NCI-H69 (cell line): ENCODE data around the gene GOLGB1.
"Not testable (repeated sequence)": the region's sequence is repeated elsewhere in the genome, so short reads cannot be mapped to it uniquely, and the experiment has no call there.

Source experiments
- DNase-seq: peaks from one replicate; lab custom pipeline; 2025; lab: John Stamatoyannopoulos, UW

The GOLGB1 gene

DNA sequence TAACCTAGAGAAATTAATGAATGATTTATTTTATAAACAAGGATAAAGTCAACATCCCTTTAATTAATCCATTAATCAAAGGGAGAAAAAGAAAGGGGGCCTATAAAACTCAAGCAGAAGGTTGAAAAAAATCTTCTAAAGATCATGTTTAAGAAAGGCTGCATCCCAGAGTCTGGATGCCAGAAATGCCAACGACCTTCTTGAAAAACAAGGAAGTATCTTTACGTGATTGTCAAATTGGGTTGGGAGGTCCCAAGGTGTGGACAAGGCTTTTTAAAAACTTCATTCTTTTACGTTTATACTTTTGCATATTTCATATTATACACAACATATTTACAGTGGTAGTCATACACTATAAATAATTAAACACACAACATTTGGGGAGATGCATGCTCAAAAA lies 1.6 kb downstream of the GOLGB1 start:
- no peak for DNase-seq

DNA sequence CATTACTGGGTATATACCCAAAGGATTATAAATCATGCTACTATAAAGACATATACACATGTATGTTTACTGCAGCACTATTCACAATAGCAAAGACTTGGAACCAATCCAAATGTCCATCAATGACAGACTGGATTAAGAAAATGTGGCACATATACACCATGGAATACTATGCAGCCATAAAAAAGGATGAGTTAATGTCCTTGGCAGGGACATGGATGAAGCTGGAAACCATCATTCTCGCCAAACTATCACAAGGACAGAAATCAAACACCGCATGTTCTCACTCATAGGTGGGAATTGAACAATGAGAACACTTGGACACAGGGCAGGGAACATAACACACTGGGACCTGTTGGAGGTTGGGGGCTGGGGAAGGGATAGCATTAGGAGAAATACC lies 6.4 kb downstream of the GOLGB1 start:
- not testable (repeated sequence) for DNase-seq

DNA sequence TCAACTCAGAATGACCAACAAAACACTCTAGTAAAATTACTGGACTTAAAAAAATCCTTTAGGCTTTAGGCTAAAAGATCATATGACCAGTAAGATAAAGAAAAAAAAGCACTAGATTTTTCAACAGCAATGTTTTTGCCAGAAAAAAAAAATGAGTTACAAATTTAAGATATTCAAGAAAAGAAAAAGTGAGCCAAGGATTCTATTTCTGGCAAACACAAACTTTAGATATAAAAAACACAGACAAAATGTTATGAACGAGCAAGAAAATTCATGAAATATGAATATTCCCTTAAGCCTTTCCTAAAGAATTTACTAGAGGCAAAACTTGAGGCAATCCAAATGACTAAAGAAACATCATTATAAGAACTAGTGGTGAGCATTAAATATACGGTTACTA lies 8.6 kb downstream of the GOLGB1 start:
- DNase-seq = no peak

DNA sequence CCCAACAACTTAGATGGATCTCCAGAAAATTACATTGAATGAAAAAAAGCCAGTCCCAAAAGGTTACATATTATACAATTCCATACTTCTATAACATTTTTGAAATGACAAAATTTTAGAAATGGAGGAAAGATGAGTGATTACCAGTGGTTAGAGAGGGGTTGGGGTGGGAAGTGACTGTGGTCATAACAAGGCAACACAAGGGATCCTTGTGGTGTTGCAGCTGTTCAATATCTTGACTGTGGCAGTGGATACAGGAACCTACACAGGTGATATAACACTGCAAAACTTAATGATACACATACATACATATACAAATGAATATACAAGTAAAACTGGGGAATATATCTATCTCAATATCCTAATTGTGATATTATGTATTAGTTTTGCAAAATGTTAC lies 9.6 kb downstream of the GOLGB1 start:
- no peak for DNase-seq

DNA sequence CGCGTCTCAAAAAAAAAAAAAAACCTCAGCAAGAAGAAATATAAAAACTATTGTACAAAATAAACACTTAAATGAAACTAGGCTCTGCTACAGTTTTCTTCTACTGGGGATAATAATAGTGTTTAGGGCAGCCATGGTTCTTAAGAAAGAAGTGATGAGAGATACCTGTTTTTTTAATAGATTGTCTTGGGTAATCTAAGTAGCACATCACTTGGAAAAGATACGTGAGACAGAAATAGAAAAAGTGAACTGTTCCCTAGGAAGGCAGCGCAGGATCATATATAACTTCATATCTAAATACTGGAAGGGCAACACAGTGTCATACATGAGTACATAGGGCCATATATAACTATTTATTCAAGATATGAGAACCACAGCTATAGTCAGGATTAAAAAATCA lies 11.9 kb downstream of the GOLGB1 start:
- no peak for DNase-seq

DNA sequence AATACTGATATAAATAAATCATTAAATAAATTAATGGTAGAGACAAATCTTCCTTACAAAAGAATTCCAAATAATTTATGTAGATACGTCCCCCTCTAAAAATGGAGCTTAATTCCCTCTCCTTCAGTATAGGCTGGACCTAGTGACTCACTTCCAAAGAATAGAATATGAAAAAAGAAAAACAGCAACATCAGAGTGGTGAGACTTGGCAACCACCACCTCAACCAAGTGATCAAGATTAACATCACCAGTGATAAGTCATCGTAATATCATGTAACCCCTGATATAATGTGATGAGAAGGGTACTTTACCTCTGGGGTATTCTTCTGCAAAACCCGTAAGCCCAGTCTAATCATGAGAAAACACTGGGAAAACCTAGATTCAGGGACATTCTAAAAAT lies 13.4 kb downstream of the GOLGB1 start:
- no peak for DNase-seq

DNA sequence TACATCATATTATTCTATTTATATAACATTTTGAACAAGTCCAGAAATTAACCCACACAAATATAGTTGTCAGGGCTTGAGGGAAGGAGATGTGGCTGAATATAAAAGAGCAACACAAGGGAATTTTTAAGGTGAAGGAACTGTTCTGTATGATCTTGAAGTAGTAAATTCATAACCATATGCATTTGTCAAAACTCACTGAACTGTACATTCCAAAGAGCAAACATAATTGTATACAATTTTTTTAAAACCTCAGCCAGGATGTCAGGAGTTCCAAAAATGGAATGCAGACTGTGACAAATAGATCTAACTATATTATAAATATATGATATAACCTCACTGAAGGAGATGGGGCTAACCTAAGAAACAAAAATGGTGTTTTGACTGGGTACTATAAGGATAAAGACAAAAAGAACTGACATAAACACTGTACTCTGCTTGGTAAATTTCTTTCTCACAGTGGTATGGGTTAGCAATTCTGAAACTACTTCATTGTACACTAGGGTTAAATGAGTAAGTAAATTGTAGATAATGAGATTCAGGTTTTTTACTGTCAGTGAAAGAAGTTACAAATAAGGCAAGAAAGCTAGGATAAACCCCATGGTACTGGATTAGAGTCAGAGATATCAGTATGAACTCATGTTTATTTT lies 14.4 kb downstream of the GOLGB1 start:
- no peak for DNase-seq

DNA sequence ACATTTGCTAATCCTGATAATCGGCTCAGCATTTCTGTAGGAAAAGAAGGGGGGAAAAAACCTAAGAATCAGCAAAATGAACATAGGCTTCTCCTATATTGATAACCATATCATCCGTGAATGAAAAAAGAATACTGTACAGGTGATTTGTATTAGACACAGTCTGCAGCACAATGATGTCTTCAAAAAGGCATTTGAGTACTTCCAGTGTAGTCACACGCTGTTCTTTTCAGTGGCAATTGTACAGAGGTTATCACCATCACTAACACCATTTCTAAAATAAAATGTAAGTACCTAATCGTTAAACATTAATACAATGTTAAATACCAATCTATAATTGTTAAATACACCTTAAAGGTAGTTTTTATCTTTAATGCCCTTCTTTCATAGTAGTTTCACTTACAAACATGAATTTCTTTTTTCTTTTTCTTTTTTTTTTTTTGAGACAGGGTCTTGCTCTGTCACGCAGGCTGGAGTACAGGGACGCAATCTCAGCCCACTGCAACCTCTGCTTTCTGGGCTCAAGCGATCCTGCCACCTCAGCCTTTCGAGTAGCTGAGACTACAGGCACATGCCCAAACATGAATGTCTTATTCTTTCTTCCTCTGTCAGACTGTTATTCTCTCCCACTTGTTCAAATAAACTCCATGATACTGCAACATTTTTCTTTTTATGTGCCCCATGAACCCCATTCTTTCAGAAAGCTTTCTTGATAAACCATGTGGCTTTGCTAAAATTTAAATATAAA lies 18.4 kb downstream of the GOLGB1 start:
- DNase-seq = no peak

DNA sequence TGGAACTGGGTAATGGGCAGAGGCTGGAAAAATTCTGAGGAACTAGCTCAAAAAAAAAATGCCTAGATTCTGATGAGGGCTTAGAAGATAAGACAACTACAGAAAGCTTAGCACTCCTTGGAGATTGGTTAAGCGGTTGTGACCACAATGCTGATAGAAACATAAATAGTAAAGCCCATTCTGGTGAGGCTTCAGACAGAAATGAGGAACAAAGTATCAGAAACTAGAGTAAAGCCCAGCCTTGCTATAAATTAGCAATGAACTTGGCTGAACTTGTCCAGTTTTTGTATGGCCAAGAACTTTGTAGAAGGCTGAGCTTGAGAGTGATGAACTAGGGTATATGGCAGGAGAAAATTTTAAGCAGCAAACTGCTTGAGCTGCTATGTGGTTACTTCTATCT lies 25.4 kb downstream of the GOLGB1 start:
- no peak for DNase-seq

DNA sequence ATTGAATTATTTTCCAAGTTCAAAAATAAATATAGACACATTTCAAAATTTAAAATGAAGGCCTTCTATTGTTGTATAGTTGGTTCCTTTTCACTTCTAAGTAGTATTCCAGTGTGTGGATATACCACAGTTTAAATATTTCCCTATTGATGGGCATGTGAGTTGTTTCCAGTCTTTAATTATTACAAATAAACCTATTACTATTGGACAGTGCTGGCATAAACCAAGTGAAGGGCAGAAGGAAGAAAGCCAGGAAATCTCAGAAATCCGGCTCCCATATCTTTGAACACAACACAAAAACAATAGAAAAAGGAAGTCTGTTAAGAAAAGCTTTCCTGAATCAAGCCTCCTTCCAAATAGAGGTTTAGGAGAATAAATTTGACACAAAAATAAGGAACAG lies 26.1 kb downstream of the GOLGB1 start:
- DNase-seq = no peak

DNA sequence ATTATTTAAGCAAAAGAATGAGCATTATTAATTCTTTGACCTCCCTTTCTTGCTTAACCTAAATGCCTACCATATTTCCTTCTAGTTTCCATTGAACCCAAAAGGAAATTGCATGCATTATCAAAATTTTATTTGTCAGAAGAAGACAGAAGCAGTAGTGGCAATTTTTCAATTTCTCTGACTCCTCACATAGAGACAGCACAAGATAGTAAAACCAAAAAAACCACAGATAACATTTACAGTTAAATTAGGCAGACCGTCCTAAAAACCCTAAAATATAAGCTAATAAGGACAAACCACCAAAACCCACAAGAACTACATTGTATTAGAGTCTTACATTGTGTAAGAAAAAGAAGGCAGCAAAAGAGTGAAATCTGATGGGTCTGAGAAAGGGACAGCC lies 27.1 kb downstream of the GOLGB1 start:
- DNase-seq = no peak

DNA sequence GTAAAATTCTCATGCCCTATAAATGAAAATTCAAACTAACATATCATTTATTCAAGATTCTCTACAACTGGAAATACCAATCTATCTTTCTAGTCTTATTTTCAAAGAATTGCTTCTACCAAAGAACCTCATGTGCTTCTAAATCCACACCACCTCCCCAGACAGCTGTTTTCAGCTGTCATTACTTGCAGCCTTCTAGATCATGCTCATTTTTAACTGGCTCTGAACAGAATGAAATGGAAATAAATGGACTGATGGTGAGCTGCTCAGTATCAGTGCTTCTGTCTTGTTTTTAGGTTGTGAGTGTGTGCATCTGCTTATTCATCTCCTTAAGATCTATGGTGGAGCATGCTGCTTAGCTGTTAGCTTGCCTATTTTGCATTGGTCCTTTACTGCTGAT lies 29.4 kb downstream of the GOLGB1 start:
- DNase-seq = no peak

DNA sequence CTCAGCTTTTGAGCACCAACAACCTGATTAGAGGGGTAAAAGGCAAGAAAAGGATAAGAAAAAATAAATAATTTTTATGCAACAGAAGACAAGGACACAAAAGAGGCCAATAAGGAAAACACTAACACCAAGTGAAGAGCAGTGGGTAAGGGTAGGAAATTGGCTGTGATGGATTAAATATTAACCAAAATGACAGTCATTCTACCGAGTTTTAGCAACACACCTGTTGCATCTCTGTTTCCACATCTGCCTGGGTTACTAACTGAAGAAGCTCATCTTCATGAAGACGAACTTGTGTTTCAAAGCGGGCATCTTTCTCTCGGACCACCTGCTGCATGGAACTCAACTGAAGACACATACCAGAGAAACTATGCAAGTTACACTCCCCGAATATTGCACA lies 30.1 kb downstream of the GOLGB1 start:
- DNase-seq = no peak

DNA sequence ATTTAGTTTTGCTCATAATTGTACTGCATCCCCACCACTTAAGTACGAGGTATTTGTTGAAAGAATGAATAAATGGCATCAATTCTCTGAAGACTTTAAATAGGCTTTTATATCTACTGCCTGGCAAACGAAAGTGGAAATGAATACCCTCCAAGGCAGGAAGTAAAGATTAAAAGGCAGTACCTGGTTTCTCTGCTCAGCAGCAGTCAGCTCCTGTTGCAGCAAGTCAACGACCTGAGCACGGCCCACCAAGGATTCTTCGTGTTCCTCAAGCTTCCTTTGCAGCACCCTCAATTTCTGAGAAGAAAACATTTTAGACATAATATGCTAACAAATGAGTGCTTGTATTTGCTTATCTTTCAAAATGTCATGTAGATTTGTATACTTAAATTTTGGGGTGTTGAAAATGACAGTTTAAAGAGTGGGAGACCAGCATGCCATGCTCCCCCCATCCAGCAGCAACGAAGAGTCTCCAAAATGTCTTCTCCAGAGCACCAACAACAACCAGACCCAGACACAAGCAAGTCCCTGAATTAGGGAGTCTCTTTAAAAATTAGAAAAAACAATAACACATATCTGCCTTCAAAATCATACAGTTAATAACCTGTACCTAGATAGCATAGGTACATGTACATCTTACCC lies 31.2 kb downstream of the GOLGB1 start:
- DNase-seq = no peak

DNA sequence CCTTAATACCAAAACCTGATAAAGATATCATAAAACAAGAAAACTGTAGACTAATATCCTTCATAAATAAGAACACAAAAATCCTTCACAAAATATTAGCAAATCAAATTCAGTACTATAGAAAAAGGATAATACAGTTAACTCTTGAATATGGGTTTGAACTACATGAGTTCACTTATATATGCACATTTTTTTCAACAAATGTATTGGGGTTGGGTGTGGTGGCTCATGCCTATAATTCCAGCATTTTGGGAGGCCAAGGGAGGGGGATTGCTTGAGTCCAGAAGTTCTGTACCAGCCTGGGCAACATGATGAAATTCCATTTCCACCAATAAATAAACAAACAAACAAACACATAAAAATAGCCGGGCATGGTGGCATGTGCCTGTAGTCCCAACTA lies 39.2 kb downstream of the GOLGB1 start:
- no peak for DNase-seq

DNA sequence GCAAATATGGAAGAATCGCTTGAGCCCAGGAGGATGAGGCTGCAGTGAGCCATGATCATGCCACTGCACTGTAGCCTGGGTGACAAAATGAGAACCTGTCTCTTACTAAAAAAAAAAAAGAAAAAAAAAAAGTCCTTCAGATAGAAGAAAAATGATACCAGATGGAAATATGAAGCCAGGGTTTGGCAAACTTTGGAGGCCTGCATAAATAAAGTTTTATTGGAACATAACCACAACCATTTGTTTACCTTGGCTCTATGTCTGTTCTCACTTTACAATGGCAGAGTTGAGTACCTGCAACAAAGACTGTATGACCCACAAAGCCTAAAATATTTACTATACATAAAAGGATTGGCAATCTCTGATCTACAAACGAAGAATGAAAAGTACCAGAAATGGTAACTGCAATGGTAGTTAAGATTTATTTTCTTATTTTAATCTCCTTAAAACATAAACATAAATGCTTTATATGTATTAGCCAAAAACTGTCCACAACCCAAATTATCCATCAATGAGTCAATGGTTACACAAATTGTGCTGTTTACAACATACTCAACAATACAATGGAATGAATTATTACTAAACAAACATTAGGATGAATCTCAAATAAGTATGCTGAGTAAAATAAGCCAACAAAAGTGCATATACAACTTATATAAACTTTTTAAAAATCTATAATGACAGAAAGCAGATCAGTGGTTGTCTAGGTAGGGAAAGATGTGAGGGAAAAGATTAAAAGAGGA lies 41.8 kb downstream of the GOLGB1 start:
- no peak for DNase-seq

DNA sequence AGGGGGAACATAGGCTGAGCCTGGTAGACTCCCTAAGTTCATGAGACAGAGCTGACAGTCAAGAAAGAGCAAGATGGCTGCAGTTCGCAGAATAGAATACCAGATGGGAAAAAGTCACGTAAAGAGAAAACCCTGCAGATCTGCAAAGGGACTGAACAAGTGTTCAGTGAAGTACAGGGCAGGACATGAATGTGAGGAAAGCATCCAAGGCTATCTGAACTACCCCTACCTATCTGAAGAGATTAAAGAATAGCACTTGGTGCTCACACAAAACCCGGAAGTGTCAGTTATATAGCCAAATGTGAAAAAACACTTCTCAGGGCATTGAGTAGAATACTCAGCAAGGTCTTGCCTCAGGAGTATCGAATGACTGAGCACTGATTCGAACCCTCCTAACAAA lies 44.0 kb downstream of the GOLGB1 start:
- DNase-seq = no peak

DNA sequence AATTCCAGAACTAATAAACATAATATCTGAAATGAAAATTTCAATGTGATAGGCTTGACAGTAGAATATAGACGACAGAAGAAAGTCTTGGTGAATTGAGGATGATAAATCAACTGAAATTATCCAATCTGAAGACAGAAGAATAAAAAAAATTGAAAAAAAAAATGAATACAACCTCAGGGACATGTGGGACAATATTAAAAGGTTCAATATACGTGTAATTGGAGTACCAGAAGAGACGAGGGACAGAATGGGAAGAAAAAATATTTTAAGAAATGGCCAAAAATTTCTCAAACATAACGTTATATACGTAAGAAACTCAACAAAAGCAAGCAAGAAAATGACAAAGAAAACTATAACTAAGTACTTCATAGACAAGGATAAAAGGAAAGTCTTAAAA lies 45.6 kb downstream of the GOLGB1 start:
- DNase-seq = no peak

DNA sequence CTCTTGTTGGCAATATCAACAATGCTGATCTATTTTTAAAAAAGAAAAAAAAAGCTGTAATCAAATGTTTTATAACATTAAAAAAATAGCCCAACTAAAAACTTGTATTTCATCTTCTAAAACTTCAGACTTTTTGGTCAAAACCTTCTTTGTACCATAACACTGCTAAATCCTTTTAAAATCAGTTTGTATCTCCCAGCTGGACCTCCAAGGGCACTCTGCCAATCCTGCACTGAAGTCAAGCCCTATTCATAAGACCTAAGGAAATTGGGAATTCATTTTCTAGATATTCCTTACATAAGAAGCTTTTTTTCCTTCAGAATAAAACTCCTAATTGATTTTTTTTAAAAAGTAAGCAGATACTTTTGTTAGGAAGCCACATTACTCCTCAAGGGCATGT lies 50.6 kb downstream of the GOLGB1 start:
- no peak for DNase-seq

DNA sequence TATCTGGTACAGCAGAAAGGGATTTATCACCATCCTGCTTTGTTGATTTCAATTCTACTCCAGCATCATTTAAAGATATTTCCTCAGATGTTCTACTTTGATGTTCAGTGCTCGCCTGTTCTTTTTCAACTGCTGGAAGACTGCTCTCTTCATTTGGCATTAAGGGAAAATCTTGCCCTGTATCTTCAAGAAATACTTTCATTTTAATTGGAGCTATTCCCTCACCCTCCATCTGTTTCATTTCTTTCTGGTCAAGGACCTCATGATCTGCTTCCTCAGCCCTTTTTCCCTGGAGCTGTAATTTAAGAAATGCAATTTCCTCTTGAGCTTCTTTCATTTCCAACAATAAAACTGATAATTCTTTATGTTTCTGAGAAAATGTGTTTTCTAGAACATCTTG lies 51.1 kb downstream of the GOLGB1 start:
- DNase-seq = no peak

DNA sequence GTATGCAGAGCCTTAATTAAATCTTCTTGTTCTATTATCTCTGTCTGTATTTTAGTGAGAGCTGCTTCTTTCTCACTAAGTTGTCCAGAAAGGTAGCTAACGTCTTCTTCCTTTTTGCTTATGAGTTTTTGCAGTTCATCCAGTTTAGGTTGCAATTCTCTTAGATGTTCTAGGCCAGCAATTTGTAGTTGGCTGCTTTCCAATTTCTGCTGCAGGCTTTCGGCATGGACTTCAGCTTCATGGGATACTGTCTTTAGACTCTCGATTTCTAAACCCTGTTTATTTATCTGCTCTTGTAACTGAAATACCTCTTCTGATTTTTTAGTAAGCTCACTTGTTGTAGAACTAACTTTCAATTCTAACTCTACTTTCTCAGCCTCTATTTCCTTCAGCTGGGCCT lies 53.4 kb downstream of the GOLGB1 start:
- no peak for DNase-seq

DNA sequence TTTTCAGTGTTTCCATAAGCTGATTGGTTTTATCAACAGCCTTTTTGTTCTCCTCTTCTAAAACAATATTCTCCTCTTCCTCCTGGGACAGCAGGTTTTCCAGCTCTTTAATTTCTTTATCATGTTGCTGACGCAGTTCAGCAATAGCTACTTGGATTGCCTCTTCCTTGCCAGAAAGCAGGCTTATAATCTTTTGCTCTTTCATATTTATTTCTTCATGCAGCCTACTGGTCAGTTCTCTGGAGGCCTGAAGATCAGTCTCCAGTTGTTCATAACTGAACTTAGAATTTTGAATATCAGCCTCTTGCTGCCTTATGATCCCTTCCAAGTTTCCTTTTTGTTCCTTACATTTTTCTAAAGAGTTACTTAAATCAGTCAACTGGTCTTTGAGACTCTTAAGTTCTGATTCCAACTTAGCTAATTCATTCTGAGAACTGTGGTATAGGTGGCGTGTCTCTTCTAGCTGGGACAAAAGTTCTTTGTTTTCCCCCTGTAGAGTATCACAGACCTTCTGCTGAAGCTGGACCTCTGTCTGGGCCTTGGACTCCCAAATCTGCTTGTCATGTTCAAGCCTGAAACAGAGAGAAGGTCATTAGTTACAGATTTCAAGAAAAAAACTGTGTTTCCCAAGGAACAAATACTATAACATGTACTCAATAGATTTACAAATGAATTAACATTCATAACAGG lies 57.4 kb downstream of the GOLGB1 start:
- DNase-seq = no peak
